GM12878 (cell line): ENCODE data around the gene SERINC5.

Source experiments
- FOXM1 ChIP-seq: IDR thresholded peaks from 2 replicates; pipeline ENCODE4 v1.6.1; 2012; ENCODE audit warnings: low read depth, mild to moderate bottlenecking, inconsistent platforms, low read length, moderate library complexity
- NFXL1 ChIP-seq: fragments of 450-650 bp; IDR thresholded peaks from 2 replicates; pipeline ENCODE4 v1.6.1; 2017; ENCODE audit warnings: antibody characterized with exemption, mild to moderate bottlenecking, borderline replicate concordance
- POLR2A ChIP-seq: IDR thresholded peaks from 2 replicates; pipeline ENCODE4 v1.6.1; 2011; ENCODE audit warnings: low read depth, mild to moderate bottlenecking, low read length
- RCOR1 ChIP-seq: conservative IDR thresholded peaks from 2 replicates; pipeline ENCODE4 v1.6.1; 2012; ENCODE audit warnings: low read depth, low read length, improper control_type of control experiment
- RFX5 ChIP-seq: IDR thresholded peaks from 2 replicates; pipeline ENCODE4 v1.6.1; 2011; ENCODE audit warnings: low read depth, low read length, improper control_type of control experiment
- SP1 ChIP-seq: IDR thresholded peaks from one replicate; pipeline ENCODE4 v1.6.1; 2011; ENCODE audit warnings: low read depth, low read length
- SRF ChIP-seq, 2 experiments: IDR thresholded peaks; 2 replicates each; pipeline ENCODE4 v1.6.1; 2011; ENCODE audit warnings: low read depth in 2 of 2, low read length in 2 of 2, mild to moderate bottlenecking in 1 of 2, moderate library complexity in 1 of 2
- STAT1 ChIP-seq: fragments of 450-650 bp; conservative IDR thresholded peaks from 2 replicates; pipeline ENCODE4 v1.6.1; 2014; ENCODE audit warnings: antibody characterized with exemption, mild to moderate bottlenecking
- ZNF274 ChIP-seq: IDR thresholded peaks from one replicate; pipeline ENCODE4 v1.8.0; 2011; ENCODE audit not compliant: insufficient read length, insufficient read depth
- ZNF622 ChIP-seq: fragments of 450-650 bp; IDR thresholded peaks from 2 replicates; pipeline ENCODE4 v1.6.1; 2017; ENCODE audit warnings: mild to moderate bottlenecking, inconsistent platforms
- TF ChIP-seq, protein P1 (sequence below), 3 experiments: IDR thresholded peaks in 2 of 3; conservative IDR thresholded peaks in 1 of 3; 2 replicates each; pipeline ENCODE4 v1.5.1; 2011; ENCODE audit warnings: low read depth in 3 of 3, low read length in 3 of 3, mild to moderate bottlenecking in 3 of 3, control low read depth in 2 of 3, moderate library complexity in 2 of 3, inconsistent platforms in 1 of 3, mixed read lengths in 1 of 3; ENCODE audit not compliant: control insufficient read depth in 2 of 3, insufficient read depth in 1 of 3; ENCODE audit errors: extremely low read depth in 1 of 3
- TF ChIP-seq, protein P2 (sequence below): IDR thresholded peaks from 2 replicates; pipeline ENCODE4 v1.6.1; 2011; ENCODE audit warnings: low read depth, mild to moderate bottlenecking, low read length, moderate library complexity, borderline replicate concordance; ENCODE audit errors: extremely low read depth
- TF ChIP-seq, protein P3 (sequence below): IDR thresholded peaks from 2 replicates; pipeline ENCODE4 v1.6.1; 2011; ENCODE audit warnings: low read depth, low read length, improper control_type of control experiment, borderline replicate concordance
- TF ChIP-seq, protein P4 (sequence below): IDR thresholded peaks from 2 replicates; pipeline ENCODE4 v1.6.1; 2012; ENCODE audit warnings: mild to moderate bottlenecking, low read depth, low read length

DNA sequence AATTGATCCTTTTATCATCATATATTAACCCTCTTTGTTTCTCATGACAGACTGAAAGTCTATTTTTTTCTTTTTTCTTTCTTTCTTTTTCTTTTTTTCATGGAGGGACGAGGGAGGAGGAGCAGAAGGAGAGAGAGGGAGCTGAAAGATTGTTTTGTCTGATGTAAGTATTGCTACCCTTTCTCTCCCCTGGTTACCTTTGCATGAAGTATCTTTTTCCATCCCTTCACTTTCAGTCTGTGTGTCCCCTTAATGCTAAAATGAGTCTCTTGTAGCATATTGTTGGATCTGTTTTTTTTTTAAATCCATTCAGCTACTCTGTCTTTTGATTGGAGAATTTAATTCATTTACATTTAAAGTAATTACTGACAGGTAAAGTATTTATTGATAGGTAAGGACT, 27.5 kb upstream of the SERINC5 start:
- TF ChIP-seq STAT1 (no peak), RCOR1 (no peak), ZNF622 (no peak), SP1 (no peak), RFX5 (no peak), POLR2A (no peak), SRF (IDR thresholded peaks at IDR 0.05; ENCODE audit: low read depth in 2 of 2, low read length in 2 of 2) (no peak), ZNF274 (no peak), NFXL1 (no peak), FOXM1 (no peak)
- TF ChIP-seq, protein P1, sequence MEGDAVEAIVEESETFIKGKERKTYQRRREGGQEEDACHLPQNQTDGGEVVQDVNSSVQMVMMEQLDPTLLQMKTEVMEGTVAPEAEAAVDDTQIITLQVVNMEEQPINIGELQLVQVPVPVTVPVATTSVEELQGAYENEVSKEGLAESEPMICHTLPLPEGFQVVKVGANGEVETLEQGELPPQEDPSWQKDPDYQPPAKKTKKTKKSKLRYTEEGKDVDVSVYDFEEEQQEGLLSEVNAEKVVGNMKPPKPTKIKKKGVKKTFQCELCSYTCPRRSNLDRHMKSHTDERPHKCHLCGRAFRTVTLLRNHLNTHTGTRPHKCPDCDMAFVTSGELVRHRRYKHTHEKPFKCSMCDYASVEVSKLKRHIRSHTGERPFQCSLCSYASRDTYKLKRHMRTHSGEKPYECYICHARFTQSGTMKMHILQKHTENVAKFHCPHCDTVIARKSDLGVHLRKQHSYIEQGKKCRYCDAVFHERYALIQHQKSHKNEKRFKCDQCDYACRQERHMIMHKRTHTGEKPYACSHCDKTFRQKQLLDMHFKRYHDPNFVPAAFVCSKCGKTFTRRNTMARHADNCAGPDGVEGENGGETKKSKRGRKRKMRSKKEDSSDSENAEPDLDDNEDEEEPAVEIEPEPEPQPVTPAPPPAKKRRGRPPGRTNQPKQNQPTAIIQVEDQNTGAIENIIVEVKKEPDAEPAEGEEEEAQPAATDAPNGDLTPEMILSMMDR (IDR thresholded peaks at IDR 0.05 in 2 of 3, conservative IDR thresholded peaks at IDR 0.05 in 1 of 3; ENCODE audit: control insufficient read depth in 2 of 3, extremely low read depth in 1 of 3, insufficient read depth in 1 of 3, low read depth in 3 of 3, low read length in 3 of 3) = no peak
- TF ChIP-seq, protein P2, sequence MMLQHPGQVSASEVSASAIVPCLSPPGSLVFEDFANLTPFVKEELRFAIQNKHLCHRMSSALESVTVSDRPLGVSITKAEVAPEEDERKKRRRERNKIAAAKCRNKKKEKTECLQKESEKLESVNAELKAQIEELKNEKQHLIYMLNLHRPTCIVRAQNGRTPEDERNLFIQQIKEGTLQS = no peak
- TF ChIP-seq, protein P3, sequence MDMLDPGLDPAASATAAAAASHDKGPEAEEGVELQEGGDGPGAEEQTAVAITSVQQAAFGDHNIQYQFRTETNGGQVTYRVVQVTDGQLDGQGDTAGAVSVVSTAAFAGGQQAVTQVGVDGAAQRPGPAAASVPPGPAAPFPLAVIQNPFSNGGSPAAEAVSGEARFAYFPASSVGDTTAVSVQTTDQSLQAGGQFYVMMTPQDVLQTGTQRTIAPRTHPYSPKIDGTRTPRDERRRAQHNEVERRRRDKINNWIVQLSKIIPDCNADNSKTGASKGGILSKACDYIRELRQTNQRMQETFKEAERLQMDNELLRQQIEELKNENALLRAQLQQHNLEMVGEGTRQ = no peak
- TF ChIP-seq, protein P4, sequence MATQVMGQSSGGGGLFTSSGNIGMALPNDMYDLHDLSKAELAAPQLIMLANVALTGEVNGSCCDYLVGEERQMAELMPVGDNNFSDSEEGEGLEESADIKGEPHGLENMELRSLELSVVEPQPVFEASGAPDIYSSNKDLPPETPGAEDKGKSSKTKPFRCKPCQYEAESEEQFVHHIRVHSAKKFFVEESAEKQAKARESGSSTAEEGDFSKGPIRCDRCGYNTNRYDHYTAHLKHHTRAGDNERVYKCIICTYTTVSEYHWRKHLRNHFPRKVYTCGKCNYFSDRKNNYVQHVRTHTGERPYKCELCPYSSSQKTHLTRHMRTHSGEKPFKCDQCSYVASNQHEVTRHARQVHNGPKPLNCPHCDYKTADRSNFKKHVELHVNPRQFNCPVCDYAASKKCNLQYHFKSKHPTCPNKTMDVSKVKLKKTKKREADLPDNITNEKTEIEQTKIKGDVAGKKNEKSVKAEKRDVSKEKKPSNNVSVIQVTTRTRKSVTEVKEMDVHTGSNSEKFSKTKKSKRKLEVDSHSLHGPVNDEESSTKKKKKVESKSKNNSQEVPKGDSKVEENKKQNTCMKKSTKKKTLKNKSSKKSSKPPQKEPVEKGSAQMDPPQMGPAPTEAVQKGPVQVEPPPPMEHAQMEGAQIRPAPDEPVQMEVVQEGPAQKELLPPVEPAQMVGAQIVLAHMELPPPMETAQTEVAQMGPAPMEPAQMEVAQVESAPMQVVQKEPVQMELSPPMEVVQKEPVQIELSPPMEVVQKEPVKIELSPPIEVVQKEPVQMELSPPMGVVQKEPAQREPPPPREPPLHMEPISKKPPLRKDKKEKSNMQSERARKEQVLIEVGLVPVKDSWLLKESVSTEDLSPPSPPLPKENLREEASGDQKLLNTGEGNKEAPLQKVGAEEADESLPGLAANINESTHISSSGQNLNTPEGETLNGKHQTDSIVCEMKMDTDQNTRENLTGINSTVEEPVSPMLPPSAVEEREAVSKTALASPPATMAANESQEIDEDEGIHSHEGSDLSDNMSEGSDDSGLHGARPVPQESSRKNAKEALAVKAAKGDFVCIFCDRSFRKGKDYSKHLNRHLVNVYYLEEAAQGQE = no peak
